DND-41 (cell line): ENCODE data around the gene GFOD2.

ENCODE experiments used
- ATAC-seq: fragments of 200-7000 bp; cut with Tn5 transposase; 3 replicates; pipeline ENCODE4 v1.9.1; 2021; ENCODE audit warnings: low read depth; ENCODE audit not compliant: insufficient read depth
- DNase-seq: peaks from one replicate; pipeline ENCODE4 v3.0.0-alpha.2; 2020
- H2AFZ ChIP-seq: 2 replicates; pipeline ENCODE4 v1.6.0; 2012; ENCODE audit warnings: low read depth, low read length
- H3K27ac ChIP-seq: 2 replicates; pipeline ENCODE4 v1.5.1; 2012; ENCODE audit warnings: low read length, inconsistent platforms
- H3K27me3 ChIP-seq: fragments of 200-600 bp; sonication (generic); 2 replicates; pipeline ENCODE4 v1.6.0; 2012; ENCODE audit warnings: low read length, mild to moderate bottlenecking, inconsistent platforms; ENCODE audit not compliant: insufficient read depth, poor library complexity
- H3K36me3 ChIP-seq: 2 replicates; pipeline ENCODE4 v1.5.1; 2012; ENCODE audit warnings: low read length, inconsistent platforms; ENCODE audit not compliant: insufficient read depth
- H3K4me1 ChIP-seq: 2 replicates; pipeline ENCODE4 v1.5.1; 2012; ENCODE audit warnings: mild to moderate bottlenecking, low read length; ENCODE audit not compliant: insufficient read depth
- H3K4me2 ChIP-seq: 2 replicates; pipeline ENCODE4 v1.6.0; 2012; ENCODE audit warnings: mild to moderate bottlenecking, moderate library complexity, low read length, inconsistent platforms; ENCODE audit not compliant: insufficient read depth
- H3K4me3 ChIP-seq, 2 experiments: fragments of 200-600 bp in 1 of 2; shearing (Covaris generic) in 1 of 2; 2 replicates each; pipeline ENCODE4 v1.5.1; 2012 to 2016; ENCODE audit warnings: inconsistent platforms in 2 of 2, low read length in 2 of 2, mild to moderate bottlenecking in 2 of 2, low read depth in 1 of 2, moderate library complexity in 1 of 2
- H3K79me2 ChIP-seq: 2 replicates; pipeline ENCODE4 v1.6.0; 2012; ENCODE audit warnings: low read length, inconsistent platforms; ENCODE audit not compliant: insufficient read depth
- H3K9ac ChIP-seq: 2 replicates; pipeline ENCODE4 v1.6.0; 2012; ENCODE audit warnings: low read depth, mild to moderate bottlenecking, inconsistent platforms, low read length, moderate library complexity
- H3K9me3 ChIP-seq: 2 replicates; pipeline ENCODE4 v1.5.1; 2012; ENCODE audit warnings: low read length, moderate library complexity, mild to moderate bottlenecking, inconsistent platforms; ENCODE audit not compliant: insufficient read depth, severe bottlenecking
- H4K20me1 ChIP-seq: 2 replicates; pipeline ENCODE4 v1.6.0; 2012; ENCODE audit warnings: low read length; ENCODE audit not compliant: insufficient read depth
- CTCF ChIP-seq: IDR thresholded peaks from 2 replicates; pipeline ENCODE4 v1.5.1; 2012; ENCODE audit warnings: borderline replicate concordance, low read length, moderate library complexity, mild to moderate bottlenecking; ENCODE audit not compliant: poor library complexity, severe bottlenecking; ENCODE audit errors: extremely low read depth
- EZH2 ChIP-seq: IDR thresholded peaks from 3 replicates; pipeline ENCODE4 v1.6.1; 2012; ENCODE audit warnings: borderline replicate concordance, low read depth, mild to moderate bottlenecking, moderate library complexity, low read length, inconsistent platforms; ENCODE audit not compliant: severe bottlenecking

The GFOD2 gene

GRCh38 chr16:67708368-67708771 is 10.7 kb downstream of the GFOD2 start:
- H3K27ac ChIP-seq: no peak overlapping the region
- peaks cover 4% of the 10 kb centered on the region; the same call in 1 of the 2 replicates for H4K20me1 ChIP-seq
- DNase-seq (no peak), ATAC-seq (no peak)
- no peak overlapping the region for H3K9ac ChIP-seq
- TF ChIP-seq EZH2: no peak
- TF ChIP-seq CTCF: no peak
- H3K4me1 ChIP-seq: peaks cover 9% of the 10 kb centered on the region
- H3K36me3 ChIP-seq: no peaks in the 10 kb centered on the region
- H3K4me3 ChIP-seq: no peak overlapping the region
- no peaks in the 10 kb centered on the region for H3K27me3 ChIP-seq
- H3K4me2 ChIP-seq: no peak overlapping the region
- H3K9me3 ChIP-seq: no peaks in the 10 kb centered on the region
- H3K79me2 ChIP-seq: peaks cover 67% of the 10 kb centered on the region
- no peak overlapping the region for H2AFZ ChIP-seq

- no peak overlapping the region for H3K9ac ChIP-seq
- no peak for TF ChIP-seq EZH2
- TF ChIP-seq CTCF: no peak
- DNase-seq (no peak), ATAC-seq (no peak)
- H3K4me1 ChIP-seq: peaks cover 11% of the 10 kb centered on the region
- H3K4me3 ChIP-seq: no peak overlapping the region
- no peaks in the 10 kb centered on the region for H3K36me3 ChIP-seq
- peaks cover 62% of the 10 kb centered on the region for H3K79me2 ChIP-seq
- H3K4me2 ChIP-seq: no peak overlapping the region
- peaks cover 4% of the 10 kb centered on the region; the same call in 1 of the 2 replicates for H4K20me1 ChIP-seq
- H2AFZ ChIP-seq: no peak overlapping the region
- no peaks in the 10 kb centered on the region for H3K9me3 ChIP-seq
- no peaks in the 10 kb centered on the region for H3K27me3 ChIP-seq
- H3K27ac ChIP-seq: no peak overlapping the region
Observed at GRCh38 chr16:67707790-67708189, 11.3 kb downstream of the GFOD2 start.

- H3K9me3 ChIP-seq: no peaks in the 10 kb centered on the region
- no peak overlapping the region for H3K4me2 ChIP-seq
- peaks cover 64% of the 10 kb centered on the region for H3K79me2 ChIP-seq
- no peak for ATAC-seq
- H3K27ac ChIP-seq: no peak overlapping the region
- no peaks in the 10 kb centered on the region for H3K36me3 ChIP-seq
- TF ChIP-seq EZH2 (no peak), CTCF (no peak)
- peaks cover 4% of the 10 kb centered on the region; the same call in 1 of the 2 replicates for H4K20me1 ChIP-seq
- H3K4me3 ChIP-seq: no peak overlapping the region
- H3K9ac ChIP-seq: no peak overlapping the region
- H2AFZ ChIP-seq: no peak overlapping the region
- no peak for DNase-seq
- H3K27me3 ChIP-seq: no peaks in the 10 kb centered on the region
- H3K4me1 ChIP-seq: peaks cover 11% of the 10 kb centered on the region
Observed at GRCh38 chr16:67707210-67707609, 11.9 kb downstream of the GFOD2 start.

- ATAC-seq (no peak), DNase-seq (no peak)
- Histone ChIP-seq H4K20me1 (peaks cover 4% of the 10 kb centered on the region; the same call in 1 of the 2 replicates), H3K9me3 (no peaks in the 10 kb centered on the region), H3K36me3 (no peaks in the 10 kb centered on the region; the same call in 1 of the 2 replicates), H2AFZ (no peak overlapping the region), H3K4me1 (peaks cover 11% of the 10 kb centered on the region), H3K27me3 (no peaks in the 10 kb centered on the region), H3K79me2 (peaks cover 54% of the 10 kb centered on the region), H3K27ac (no peak overlapping the region), H3K9ac (no peak overlapping the region), H3K4me2 (no peak overlapping the region), H3K4me3 (no peak overlapping the region)
- TF ChIP-seq CTCF (no peak), EZH2 (no peak)
Observed at GRCh38 chr16:67704110-67704509, 15.0 kb downstream of the GFOD2 start.
